ENCODE measurements around the gene MDFI. TPM values are rescaled to one million over a fixed set of nuclear protein-coding genes. Genes with fewer than 3 reads are reported as not detected.

The MDFI gene
- total RNA-seq, 1 experiment from 2014 or later, result 96.4 TPM

DNA sequence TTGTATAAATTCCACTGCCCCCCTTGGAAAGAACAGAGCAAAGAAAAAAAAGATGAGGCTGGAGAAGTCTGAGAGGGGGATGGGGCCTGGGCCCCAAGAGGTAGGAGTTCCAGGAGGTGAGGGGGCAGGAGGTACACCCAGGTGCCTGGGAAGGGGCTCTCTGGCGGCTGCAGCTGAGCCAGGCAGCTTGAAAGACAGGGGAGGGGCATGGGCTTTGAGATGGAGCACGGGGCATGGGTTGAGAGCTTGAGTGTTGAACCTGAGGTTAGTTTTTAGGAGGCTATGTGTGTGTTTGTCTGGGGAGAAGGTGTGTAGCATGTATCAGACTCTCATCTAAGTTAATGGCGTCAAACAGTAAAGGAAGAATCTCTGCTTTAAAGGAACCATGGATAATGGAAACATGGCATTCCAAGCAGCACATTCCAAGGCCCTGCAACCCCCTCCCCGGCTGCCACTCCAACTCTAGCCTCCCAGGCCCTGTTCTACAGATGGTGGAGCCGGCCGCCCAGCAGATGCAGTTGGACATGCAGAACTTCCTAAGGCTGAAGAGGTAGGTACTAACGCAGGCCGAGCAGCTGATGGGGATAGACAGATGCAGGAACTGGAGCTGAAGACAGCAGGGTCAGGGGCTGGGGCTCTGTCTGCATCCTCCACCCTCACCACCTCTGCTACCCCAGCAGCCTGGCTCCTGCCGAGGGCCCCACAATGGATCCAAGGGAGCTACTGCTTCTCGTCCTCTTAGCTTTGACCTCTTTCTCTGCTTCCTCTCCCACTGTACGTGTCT, 42.1 kb downstream of the MDFI start:
- Histone ChIP-seq H3K9me2 (replicated peaks; ENCODE audit: low read length) (no peaks in the 10 kb centered on the region), H3K36me3 (ENCODE audit: low read depth, low read length) (no peaks in the 10 kb centered on the region), H3K4me2 (ENCODE audit: low read length) (no peak overlapping the region), H3K27ac (ENCODE audit: low read length) (no peak overlapping the region), H3K4me1 (ENCODE audit: insufficient read depth, low read length) (no peaks in the 10 kb centered on the region), H3K79me2 (ENCODE audit: low read length) (no peaks in the 10 kb centered on the region), H3K27me3 (ENCODE audit: low read length) (no peaks in the 10 kb centered on the region), H3K9me3 (ENCODE audit: low read length) (no peaks in the 10 kb centered on the region), H3K4me3 (ENCODE audit: low read length) (no peak overlapping the region), H3F3A (ENCODE audit: low read length, unreplicated experiment) (no peaks in the 10 kb centered on the region), H4K20me1 (ENCODE audit: low read length) (no peaks in the 10 kb centered on the region), H3K9ac (ENCODE audit: low read length) (no peak overlapping the region), H2AFZ (ENCODE audit: low read length) (no peak overlapping the region)
- ATAC-seq, result no peak
- BruUV-seq (replicated peaks), result no TSS peak
- DNase-seq, result no peak
- no peak for TF ChIP-seq EZH2 (IDR thresholded peaks at IDR 0.05; ENCODE audit: low read length, unreplicated experiment)
- TF ChIP-seq EZH2phosphoT487 (IDR thresholded peaks at IDR 0.05; ENCODE audit: borderline replicate concordance, low read length), result no peak
- TF ChIP-seq, protein P1, sequence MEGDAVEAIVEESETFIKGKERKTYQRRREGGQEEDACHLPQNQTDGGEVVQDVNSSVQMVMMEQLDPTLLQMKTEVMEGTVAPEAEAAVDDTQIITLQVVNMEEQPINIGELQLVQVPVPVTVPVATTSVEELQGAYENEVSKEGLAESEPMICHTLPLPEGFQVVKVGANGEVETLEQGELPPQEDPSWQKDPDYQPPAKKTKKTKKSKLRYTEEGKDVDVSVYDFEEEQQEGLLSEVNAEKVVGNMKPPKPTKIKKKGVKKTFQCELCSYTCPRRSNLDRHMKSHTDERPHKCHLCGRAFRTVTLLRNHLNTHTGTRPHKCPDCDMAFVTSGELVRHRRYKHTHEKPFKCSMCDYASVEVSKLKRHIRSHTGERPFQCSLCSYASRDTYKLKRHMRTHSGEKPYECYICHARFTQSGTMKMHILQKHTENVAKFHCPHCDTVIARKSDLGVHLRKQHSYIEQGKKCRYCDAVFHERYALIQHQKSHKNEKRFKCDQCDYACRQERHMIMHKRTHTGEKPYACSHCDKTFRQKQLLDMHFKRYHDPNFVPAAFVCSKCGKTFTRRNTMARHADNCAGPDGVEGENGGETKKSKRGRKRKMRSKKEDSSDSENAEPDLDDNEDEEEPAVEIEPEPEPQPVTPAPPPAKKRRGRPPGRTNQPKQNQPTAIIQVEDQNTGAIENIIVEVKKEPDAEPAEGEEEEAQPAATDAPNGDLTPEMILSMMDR (conservative IDR thresholded peaks at IDR 0.05; ENCODE audit: low read depth, low read length), result no peak
- ChIA-PET CTCF (no interaction called here), POLR2A (ENCODE audit: unreplicated experiment) (no interaction called here)
- intact Hi-C loops (cut with micrococcal nuclease), result no loop called here

DNA sequence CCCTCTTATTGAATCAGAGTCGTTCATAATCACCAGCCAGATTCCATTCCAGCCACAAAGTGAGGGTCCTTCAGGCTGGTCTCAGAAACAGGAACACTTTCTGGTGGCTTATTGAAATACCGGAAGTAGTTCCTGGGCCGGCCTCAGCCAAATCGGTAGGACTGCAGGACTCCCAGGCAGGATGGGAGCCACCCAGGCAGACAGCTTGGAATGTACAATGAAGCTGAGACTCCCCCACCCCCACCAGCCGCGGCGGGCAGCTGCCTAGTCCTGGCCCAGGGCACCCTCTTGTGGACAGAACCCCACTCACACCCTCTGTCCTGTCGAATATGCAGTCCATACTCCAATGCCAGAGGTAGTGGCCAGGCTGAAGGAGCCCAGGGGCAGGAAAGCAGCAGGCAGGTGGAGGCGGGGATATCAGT, 43.8 kb downstream of the MDFI start:
- no peaks in the 10 kb centered on the region for H3F3A ChIP-seq (ENCODE audit: low read length, unreplicated experiment)
- peak overlapping the region; percentile 26; the same call in 1 of the 2 replicates for H3K4me2 ChIP-seq (ENCODE audit: low read length)
- no peaks in the 10 kb centered on the region for H3K4me1 ChIP-seq (ENCODE audit: insufficient read depth, low read length)
- intact Hi-C loops (cut with micrococcal nuclease), result loop anchor here (1.0 to 2.0 kb wide), 2 partner anchors 79 to 375 kb away; no protein-coding TSS in a partner anchor
- H3K36me3 ChIP-seq (ENCODE audit: low read depth, low read length), result no peaks in the 10 kb centered on the region
- H3K9me2 ChIP-seq (replicated peaks; ENCODE audit: low read length), result no peaks in the 10 kb centered on the region
- H2AFZ ChIP-seq (ENCODE audit: low read length), result peak overlapping the region; percentile 44; the same call in 1 of the 2 replicates
- peak; percentile 89 for ATAC-seq
- H3K27me3 ChIP-seq (ENCODE audit: low read length), result no peaks in the 10 kb centered on the region
- H3K9me3 ChIP-seq (ENCODE audit: low read length), result no peaks in the 10 kb centered on the region
- TF ChIP-seq, protein P1 (conservative IDR thresholded peaks at IDR 0.05; ENCODE audit: low read depth, low read length), result peak; percentile 87
- no peak for TF ChIP-seq EZH2phosphoT487 (IDR thresholded peaks at IDR 0.05; ENCODE audit: borderline replicate concordance, low read length)
- ChIA-PET POLR2A (ENCODE audit: unreplicated experiment) (no interaction called here), CTCF (interaction anchor here (0.6 to 1.3 kb wide), 3 partner anchors 66 to 106 kb away, joined by 3 to 12 read pairs (median 5); no protein-coding TSS in a partner anchor)
- no peak overlapping the region for H3K4me3 ChIP-seq (ENCODE audit: low read length)
- H3K9ac ChIP-seq (ENCODE audit: low read length), result no peak overlapping the region
- H3K79me2 ChIP-seq (ENCODE audit: low read length), result no peaks in the 10 kb centered on the region
- no peaks in the 10 kb centered on the region for H4K20me1 ChIP-seq (ENCODE audit: low read length)
- no TSS peak for BruUV-seq (replicated peaks)
- DNase-seq, result peak; percentile 90
- no peak overlapping the region for H3K27ac ChIP-seq (ENCODE audit: low read length)

Measured in PC-3 (cell line).